ENCODE results near the gene EPSTI1. TPM values are rescaled to one million over a fixed set of nuclear protein-coding genes. Genes with fewer than 3 reads are reported as not detected.
A peak's percentile ranks its signal among the peaks of the same experiment; 100 is the strongest.

EPSTI1 gene
- total RNA-seq, 4 donors from 2014 or later = 13.1 to 145 (median 18.7) TPM

- no peak for DNase-seq
- H3K4me1 ChIP-seq = peaks cover 9 to 49% (median 17%) of the 10 kb centered on the region in 4 donors
- no peak overlapping the region for H3K4me3 ChIP-seq
- TF ChIP-seq, protein P1, sequence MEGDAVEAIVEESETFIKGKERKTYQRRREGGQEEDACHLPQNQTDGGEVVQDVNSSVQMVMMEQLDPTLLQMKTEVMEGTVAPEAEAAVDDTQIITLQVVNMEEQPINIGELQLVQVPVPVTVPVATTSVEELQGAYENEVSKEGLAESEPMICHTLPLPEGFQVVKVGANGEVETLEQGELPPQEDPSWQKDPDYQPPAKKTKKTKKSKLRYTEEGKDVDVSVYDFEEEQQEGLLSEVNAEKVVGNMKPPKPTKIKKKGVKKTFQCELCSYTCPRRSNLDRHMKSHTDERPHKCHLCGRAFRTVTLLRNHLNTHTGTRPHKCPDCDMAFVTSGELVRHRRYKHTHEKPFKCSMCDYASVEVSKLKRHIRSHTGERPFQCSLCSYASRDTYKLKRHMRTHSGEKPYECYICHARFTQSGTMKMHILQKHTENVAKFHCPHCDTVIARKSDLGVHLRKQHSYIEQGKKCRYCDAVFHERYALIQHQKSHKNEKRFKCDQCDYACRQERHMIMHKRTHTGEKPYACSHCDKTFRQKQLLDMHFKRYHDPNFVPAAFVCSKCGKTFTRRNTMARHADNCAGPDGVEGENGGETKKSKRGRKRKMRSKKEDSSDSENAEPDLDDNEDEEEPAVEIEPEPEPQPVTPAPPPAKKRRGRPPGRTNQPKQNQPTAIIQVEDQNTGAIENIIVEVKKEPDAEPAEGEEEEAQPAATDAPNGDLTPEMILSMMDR (IDR thresholded peaks at IDR 0.05) = no peak
- TF ChIP-seq POLR2AphosphoS5 (IDR thresholded peaks at IDR 0.05) (no peak), EP300 (IDR thresholded peaks at IDR 0.05; ENCODE audit: low read depth) (no peak), POLR2A (IDR thresholded peaks at IDR 0.05) (no peak)
- H3K9me3 ChIP-seq = no peaks in the 10 kb centered on the region
- H3K27me3 ChIP-seq = no peaks in the 10 kb centered on the region
- intact Hi-C loops (cut with DNase I; ENCODE audit: low total_unique reads) = no loop called here
- WGBS, 2 donors (ENCODE audit: low coverage in 1 of 2) = 70 to 80% methylated on average over 2 of the region's 2 CpGs
- no peak overlapping the region for H3K27ac ChIP-seq
- in situ Hi-C loops (cut with MboI; ENCODE audit: low pct_ligation_motif_present in 1 of 4, low pct_unique_long_range_greater_than_20kb in 1 of 4, low sequenced_read_pairs in 3 of 4) = no loop called here
- no peaks in the 10 kb centered on the region for H3K36me3 ChIP-seq
These were observed 34.2 kb upstream of the EPSTI1 start for GRCh38 chr13:43026262-43026661.

DNA sequence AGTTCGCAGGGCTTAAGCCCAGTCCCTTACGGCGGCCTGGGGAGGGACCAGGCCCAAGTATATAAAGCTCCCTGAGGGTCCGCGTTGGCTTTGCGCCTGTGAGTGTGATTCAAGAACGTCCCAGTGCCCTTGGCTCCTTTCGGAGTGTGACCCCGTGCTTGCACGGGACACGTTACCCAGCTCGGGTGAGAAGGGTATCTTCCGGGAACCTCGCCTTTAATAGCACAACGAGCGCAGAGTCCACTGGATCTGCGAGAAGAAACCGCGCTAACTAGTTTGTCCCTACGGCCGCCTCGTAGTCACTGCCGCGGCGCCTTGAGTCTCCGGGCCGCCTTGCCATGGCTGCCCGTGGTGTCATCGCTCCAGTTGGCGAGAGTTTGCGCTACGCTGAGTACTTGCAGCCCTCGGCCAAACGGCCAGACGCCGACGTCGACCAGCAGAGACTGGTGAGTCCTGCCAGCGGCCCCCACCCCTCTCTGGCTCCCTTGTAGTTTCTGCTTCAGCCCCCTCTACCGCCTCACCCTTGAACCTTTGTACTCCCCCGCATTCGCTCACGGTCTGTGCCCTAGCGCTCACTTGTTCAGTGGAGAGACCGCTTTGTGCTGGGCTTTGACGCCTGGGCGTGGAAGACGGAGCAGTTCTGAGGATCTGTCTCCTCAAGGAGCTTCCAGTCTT, 31.4 kb upstream of the EPSTI1 start, which contains the start of gene DNAJC15:
DNAJC15 (plus strand) TSS at position 298 of the 675 bp plus-strand sequence; CDS start at position 339, 41 bp downstream.
- no peaks in the 10 kb centered on the region for H3K27me3 ChIP-seq
- 9 to 40% methylated on average over 2 to 44 of the region's 48 CpGs for WGBS, 2 donors (ENCODE audit: low coverage in 1 of 2)
- DNase-seq = peak; percentile 86
- peak within 1 kb of the TSS; percentile 84 to 93 (median 88) for H3K27ac ChIP-seq
- TF ChIP-seq POLR2A (IDR thresholded peaks at IDR 0.05) = peak; percentile 78
- TF ChIP-seq POLR2AphosphoS5 (IDR thresholded peaks at IDR 0.05) = peak; percentile 74 to 90 (median 88)
- no peak for TF ChIP-seq EP300 (IDR thresholded peaks at IDR 0.05; ENCODE audit: low read depth)
- TF ChIP-seq, protein P1 (IDR thresholded peaks at IDR 0.05) = peak in 1 of 5 experiments; percentile 42
- no peaks in the 10 kb centered on the region for H3K36me3 ChIP-seq
- H3K4me3 ChIP-seq = peak within 1 kb of the TSS; percentile 51 to 76 (median 54)
- intact Hi-C loops (cut with DNase I; ENCODE audit: low total_unique reads) (no loop called here), in situ Hi-C loops (cut with MboI; ENCODE audit: low pct_ligation_motif_present in 1 of 4, low pct_unique_long_range_greater_than_20kb in 1 of 4, low sequenced_read_pairs in 3 of 4) (no loop called here)
- H3K9me3 ChIP-seq = no peaks in the 10 kb centered on the region
- peaks cover 9 to 42% (median 17%) of the 10 kb centered on the region in 4 donors for H3K4me1 ChIP-seq

GRCh38 chr13:43022934-43023288, 30.9 kb upstream of the EPSTI1 start:
- TF ChIP-seq EP300 (IDR thresholded peaks at IDR 0.05; ENCODE audit: low read depth) (no peak), POLR2A (IDR thresholded peaks at IDR 0.05) (no peak), POLR2AphosphoS5 (IDR thresholded peaks at IDR 0.05) (no peak)
- TF ChIP-seq, protein P1 (IDR thresholded peaks at IDR 0.05) = no peak
- peaks cover 9 to 39% (median 17%) of the 10 kb centered on the region in 4 donors for H3K4me1 ChIP-seq
- peak overlapping the region; percentile 84 to 93 (median 88) for H3K27ac ChIP-seq
- peak overlapping the region; percentile 51 to 76 (median 54) for H3K4me3 ChIP-seq
- H3K36me3 ChIP-seq = no peaks in the 10 kb centered on the region
- in situ Hi-C loops (cut with MboI; ENCODE audit: low pct_ligation_motif_present in 1 of 4, low pct_unique_long_range_greater_than_20kb in 1 of 4, low sequenced_read_pairs in 3 of 4) = no loop called here
- intact Hi-C loops (cut with DNase I; ENCODE audit: low total_unique reads) = no loop called here
- no peak for DNase-seq
- no peaks in the 10 kb centered on the region for H3K27me3 ChIP-seq
- 65 to 75% methylated on average over 9 to 12 of the region's 12 CpGs for WGBS, 2 donors (ENCODE audit: low coverage in 1 of 2)
- H3K9me3 ChIP-seq = no peaks in the 10 kb centered on the region

DNA sequence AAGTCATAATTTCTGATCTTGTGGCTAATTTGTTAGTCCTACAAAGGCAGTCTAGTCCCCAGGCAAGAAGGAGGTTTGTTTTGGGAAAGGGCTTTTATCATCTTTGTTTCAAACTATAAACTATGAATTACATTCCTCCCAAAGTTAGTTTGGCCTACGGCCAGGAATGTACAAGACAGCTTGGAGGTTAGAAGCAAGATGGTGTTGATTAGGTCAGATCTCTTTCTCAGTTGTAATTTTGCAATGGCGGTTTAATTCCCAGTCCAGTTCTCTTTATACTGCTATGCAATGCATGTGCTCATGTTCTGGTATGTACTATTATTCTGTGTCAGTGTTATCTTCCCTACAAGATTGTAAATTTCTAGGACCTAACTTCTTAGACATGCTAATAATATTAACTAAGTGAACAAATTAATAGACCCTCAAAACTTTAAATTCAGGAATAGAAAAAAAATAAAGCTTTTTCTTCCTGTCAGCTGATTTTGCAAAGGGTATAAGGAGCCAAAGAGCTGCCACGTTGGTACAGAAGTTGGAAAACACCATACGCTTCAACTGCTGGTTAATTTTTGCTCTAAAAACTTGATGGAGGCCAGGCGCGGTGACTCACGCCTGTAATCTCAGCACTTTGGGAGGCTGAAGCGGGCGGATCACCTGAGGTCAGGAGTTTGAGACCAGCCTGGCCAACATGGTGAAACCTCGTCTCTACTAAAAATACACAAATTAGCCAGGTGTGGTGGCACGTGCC, 30.1 kb upstream of the EPSTI1 start:
- no peak for DNase-seq
- intact Hi-C loops (cut with DNase I; ENCODE audit: low total_unique reads) = no loop called here
- WGBS, 2 donors (ENCODE audit: low coverage in 1 of 2) = 81 to 88% methylated on average over 6 to 8 of the region's 11 CpGs
- TF ChIP-seq, protein P1 (IDR thresholded peaks at IDR 0.05) = no peak
- TF ChIP-seq POLR2AphosphoS5 (IDR thresholded peaks at IDR 0.05) = no peak
- TF ChIP-seq POLR2A (IDR thresholded peaks at IDR 0.05) = no peak
- no peak for TF ChIP-seq EP300 (IDR thresholded peaks at IDR 0.05; ENCODE audit: low read depth)
- Histone ChIP-seq H3K4me1 (peaks cover 9 to 39% (median 17%) of the 10 kb centered on the region in 4 donors), H3K36me3 (no peaks in the 10 kb centered on the region), H3K9me3 (no peaks in the 10 kb centered on the region), H3K27ac (peak overlapping the region in 2 of 4 donors; percentile 84 to 93), H3K27me3 (no peaks in the 10 kb centered on the region), H3K4me3 (no peak overlapping the region)
- in situ Hi-C loops (cut with MboI; ENCODE audit: low pct_ligation_motif_present in 1 of 4, low pct_unique_long_range_greater_than_20kb in 1 of 4, low sequenced_read_pairs in 3 of 4) = no loop called here

All from transverse colon (tissue), 4 donors.